GDM1 (cell line): ENCODE measurements around the gene NOL4L.
"Not testable (repeated sequence)": the region's sequence is repeated elsewhere in the genome, so short reads cannot be mapped to it uniquely, and the experiment has no call there.

Experiments used
- DNase-seq: peaks from one replicate; lab custom pipeline; 2025; lab: John Stamatoyannopoulos, UW

The NOL4L gene

DNA sequence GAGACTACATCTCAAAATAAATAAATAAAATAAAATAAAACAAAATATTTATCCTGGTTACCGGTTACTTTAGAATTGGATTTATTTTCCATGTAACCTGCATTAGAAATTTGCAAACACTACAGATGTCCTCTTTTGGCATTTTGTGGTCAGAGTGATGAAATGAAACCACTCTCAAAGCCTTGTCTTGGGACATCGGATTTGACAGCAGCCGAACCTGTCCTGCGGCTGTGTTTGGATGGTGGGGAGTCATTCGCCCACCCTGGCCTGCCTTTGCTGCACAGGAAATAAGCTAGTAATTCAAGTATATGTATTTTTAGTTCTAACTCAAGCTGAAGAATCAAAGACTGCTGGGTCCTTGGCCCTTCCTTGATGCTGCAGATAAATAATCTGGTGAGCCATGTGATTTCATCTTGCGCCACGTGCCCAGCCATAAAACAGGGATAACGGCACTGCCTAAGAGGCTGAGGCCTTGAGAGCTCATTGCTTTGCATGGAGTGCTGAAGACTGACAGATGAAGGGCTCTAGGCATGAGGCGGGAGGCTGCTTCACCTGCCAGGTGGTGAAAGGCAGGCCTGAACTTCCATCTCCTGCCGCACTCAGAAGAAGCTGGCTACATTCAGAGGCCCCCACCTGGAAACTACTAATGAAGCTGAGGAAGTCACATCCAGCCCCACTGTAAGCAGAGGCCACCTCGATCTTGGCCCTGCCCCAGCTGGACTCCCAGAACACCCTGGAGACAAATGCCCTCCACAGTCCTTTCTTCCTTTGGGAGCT lies 76.9 kb downstream of the NOL4L start:
- no peak for DNase-seq

GRCh38 chr20:32506721-32507120 lies 78.4 kb downstream of the NOL4L start:
- DNase-seq: no peak

DNA sequence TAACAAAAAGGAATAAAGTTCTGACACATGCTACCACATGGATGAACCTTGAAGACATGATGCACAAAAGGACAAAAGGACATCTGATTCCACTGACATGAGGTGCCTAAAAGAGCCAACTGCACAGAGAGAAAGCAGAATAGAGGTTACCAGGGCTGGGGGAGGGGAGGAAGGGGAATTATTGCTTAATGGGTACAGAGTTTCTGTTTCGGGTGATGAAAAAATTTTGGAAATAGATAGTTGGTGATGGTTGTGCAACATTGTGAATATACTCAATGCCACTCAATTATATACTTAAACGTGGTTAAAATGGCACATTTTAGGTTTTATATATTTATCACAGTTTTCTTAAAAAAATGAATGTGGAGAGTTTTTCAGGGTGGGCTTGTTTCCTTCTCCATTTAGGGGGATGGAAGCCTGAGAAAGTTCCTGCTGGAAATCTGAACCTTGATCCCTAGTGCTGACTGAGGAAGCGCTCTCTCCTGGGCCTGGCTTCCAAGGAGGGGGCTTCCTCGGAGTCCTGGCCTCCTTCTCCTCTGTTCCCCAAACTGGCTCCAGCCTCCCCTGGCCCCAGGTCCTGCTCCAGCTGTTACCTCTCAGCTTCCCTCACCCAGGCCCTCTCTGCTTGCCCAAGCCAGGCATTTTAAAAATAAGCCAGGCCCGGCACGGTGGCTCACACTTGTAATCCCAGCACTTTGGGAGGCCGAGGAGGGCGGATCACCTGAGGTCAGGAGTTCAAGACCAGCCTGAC lies 79.2 kb downstream of the NOL4L start:
- no peak for DNase-seq

- no peak for DNase-seq
These were observed 83.4 kb downstream of the NOL4L start for GRCh38 chr20:32501709-32502108.

GRCh38 chr20:32497589-32498224 lies 87.4 kb downstream of the NOL4L start:
- no peak for DNase-seq

DNA sequence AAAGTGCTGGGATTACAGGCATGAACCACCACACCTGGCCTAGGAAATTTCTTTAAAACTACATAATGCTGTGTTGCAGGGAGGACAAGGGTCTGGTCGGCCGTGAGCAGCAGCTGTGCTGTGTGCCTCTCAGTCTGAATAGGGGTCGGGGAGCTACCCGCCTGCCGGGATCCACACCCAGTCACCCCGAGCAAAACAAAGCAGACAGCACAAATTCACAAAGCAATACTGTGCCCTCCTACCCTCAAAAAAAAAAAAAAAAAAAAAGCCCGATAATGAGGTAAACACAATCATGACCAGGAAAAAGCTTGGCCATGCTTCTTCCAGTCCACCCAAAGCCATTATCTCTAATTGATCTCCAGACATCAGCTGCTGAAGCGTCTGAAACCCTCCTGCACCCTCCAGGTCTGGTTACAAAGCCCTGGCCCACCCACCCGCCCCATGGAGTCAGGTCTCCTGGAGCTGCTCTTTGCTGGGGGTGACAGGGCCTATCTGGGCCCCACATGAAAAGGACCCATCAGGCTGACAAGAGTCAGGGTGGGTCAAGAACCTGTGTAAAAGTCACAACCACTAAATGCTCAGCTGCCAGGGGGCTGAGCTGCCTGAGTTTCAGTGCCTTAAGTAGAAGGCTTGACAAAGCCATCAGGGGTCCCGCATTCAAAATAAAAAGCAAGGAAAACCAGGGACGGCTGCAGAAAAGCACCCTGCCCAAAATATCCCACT lies 88.2 kb downstream of the NOL4L start:
- no peak for DNase-seq

DNA sequence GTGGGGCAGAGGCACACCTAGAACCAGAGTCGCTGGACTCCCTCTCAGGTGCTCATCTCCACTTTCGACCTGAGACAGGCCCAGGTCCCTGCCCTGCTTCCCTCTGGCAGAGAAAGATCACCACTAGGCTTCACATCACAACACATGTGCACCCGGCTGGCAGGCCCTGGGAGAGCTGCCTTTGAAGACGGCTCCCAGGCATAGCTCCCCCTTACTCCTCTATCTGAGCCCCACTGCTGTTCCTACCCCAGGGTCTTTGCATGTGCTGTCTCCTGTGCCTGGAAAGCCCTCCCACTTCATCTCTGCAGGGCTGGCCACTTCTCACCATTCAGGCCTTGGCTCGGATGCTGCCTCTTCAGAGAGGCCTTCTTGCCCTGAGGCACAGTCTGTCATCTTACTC lies 89.2 kb downstream of the NOL4L start:
- no peak for DNase-seq

DNA sequence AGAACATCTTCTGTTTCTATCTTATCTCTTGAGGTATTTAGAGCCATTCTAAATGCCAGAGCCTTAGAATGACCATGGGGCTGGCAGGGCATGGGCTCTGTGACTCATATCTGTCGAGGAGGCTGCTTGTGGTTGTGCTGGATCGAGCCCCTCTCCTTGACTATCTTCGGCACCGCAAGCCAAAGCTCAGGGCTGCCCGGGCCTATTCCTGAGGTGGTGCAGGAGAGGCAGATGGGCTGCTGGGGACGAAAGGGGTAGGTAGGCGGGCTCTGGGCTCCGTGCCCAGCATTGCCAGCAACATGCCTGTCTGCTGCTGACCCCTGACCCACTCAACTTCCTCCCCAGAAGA lies 89.9 kb downstream of the NOL4L start:
- DNase-seq: no peak

GRCh38 chr20:32494483-32495216 lies 90.5 kb downstream of the NOL4L start:
- DNase-seq: no peak

DNA sequence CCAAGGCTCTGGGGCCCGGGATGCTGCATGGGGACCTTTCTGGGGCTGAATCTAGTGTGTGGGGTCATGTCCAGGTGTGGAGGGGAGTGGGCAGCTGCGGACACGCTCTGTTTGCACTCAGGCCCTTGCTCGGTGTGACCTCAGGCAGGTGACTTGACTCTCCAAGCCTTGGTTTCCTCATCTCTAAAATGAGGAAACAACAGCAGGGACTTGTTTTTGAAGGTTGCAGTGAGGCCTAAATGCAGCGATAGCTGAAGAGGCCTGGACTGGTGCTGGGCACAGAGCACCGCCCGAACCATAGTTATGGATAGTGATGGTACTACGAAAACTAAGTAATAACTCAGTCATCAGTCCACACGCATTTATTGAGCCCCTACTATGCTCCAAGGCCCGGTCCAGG lies 91.8 kb downstream of the NOL4L start:
- DNase-seq: no peak

- DNase-seq: not testable (repeated sequence)
These were observed 93.4 kb downstream of the NOL4L start for GRCh38 chr20:32491764-32492151.

GRCh38 chr20:32490942-32491763 lies 94.0 kb downstream of the NOL4L start:
- DNase-seq: no peak

GRCh38 chr20:32488066-32488838 lies 96.9 kb downstream of the NOL4L start:
- no peak for DNase-seq

DNA sequence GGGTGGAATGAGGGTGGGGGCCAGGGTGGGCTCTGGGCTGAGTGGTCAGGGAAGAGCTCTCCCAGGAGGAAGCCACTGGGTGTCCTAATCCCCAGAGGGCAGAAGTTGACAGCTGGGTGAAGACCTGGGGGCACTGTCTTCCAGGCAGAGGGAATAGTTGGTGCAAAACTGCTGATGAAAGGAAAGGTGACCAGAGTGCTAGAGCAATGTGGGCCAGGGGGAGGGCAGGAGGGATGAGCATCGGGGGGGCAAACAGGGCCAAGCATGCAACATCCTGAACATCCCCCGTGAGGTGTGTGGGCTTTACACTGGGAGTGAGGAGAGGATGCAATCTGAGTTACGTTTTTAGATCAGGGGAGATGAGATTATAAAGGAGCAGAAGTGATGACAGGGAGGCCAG lies 97.8 kb downstream of the NOL4L start:
- DNase-seq: no peak

DNA sequence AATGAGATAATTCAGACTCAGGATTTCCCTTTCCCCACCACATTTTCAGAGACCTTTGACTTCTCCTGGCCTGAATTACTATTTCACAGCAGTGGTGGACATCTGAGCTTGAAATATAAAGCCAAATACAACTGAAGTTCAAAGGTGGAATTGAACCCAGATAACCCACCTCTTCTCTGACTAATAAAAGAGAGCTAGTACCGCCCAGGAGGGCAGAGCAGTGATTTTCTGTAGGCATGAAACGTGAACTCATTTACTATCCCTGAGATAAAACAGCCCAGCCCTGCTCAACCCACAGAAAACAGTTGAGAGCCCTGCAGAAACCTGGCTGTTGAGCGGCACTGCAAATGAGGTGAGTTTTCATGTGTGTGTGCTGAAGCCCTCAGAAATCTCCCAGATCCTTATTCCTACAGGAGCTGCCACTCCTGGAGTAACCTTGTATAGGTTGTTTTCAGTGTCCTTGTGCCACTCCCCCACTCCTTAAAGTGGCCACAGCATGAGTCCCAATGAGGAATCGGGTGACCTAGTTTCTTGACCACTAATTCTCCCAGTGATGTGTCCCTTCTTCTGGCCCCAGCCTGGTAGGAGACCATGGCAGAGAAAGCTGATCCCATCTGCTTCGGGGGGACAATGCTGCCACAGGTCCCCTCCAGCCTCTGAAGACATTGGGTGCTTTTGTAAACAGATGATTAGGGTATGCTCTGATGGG lies 99.2 kb downstream of the NOL4L start:
- no peak for DNase-seq

DNA sequence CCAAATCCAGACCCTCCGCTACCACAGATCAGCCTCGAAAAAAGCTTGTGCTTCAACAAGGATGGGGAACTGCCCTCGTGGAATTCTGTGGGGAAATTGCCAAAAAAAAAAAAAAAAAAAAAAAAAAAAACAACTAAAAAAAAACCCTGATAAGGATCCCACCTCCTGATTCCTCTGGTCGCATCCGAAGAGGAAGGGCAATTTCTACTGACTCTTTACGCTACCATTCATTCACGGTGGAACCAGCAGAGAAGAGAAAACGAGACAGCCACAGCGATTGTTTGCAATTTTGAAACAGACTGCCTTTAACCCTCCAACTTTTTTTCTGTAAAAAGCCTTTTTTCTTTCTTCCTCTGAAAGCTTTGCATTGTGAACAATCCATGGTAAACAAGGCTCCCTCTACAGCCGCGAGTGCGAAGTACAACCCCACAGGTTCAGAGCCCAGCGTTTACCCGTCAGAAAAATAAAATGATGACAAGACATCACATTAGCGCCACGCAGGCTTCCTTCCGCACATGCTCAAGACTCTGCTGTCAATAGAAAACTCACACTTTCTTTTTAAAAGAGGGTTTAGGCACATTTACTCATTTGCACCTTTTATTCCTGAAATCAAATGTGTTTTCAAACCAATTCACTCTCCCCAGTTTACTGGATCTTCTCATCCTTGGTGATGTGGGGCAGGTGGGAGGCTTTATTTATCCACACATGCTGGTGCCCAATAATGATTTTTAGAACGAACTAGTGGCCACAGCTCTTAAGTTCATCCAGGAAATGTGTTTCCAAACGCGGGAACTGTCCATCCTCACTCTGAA lies 100.0 kb downstream of the NOL4L start:
- peak; percentile 64 for DNase-seq

DNA sequence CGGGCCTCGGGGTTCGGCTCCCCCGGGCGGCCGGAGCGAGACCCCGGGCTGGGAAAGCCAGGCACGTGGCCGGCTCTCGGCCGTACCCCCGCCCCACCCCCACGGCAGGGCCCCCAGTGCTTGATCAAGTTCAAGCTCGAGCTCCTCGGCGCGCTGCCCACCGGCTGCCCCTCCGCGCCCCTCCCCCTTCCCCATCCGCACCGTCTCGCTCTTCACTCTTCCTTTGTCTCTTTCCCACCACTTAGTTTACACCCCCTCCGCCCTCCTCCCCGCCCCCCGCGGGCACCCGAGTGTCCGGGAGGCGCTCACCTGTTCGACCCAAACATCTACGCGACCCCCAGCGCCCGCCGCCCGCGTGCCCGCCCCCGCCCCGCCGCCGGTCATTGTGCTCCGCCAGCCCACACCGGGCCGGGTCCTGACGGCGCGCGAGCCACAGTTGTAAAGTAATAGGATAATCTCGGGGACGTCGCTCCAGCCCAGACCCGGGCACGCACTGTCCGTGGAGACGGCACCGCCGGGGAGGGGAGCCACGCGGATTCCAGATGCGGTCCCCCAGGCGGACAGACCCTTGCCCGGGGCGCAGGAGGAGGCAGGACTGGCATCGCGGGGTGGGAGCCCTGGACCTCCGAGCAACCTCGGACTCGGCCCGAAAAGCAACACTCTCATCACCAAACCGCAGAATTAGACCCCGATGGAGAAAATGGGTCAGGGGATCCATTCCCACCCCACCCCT lies 100.7 kb downstream of the NOL4L start:
- DNase-seq: peak; percentile 26
